ENCODE data around the gene SMARCB1.
"Not testable (repeated sequence)": the region's sequence is repeated elsewhere in the genome, so short reads cannot be mapped to it uniquely, and the experiment has no call there.

SMARCB1 gene

DNA sequence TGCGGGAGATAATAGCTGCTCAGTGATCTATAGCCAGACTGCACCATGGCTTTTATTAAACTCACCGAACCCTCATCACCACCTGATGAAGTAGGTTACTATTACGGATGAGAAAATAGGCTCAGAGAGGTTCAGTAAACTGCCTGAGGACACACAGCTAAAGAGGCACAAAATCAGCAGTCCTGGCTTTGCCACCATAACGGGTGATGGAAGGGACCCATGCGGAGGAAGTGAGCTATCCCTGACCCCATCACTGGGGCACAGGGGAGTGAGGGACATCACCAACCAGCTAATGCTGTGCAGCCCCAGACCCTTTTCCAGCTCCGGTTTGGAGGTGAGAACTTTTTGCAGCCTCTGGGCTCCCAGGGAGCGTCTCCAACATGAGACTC is 59.3 kb downstream of the SMARCB1 start:
- DNase-seq (ENCODE audit: low read depth in 2 of 2) = no peak

- DNase-seq (ENCODE audit: low read depth in 2 of 2) = no peak
Measured at GRCh38 chr22:23847310-23847920, 60.6 kb downstream of the SMARCB1 start.

GRCh38 chr22:23847991-23848864 is 61.5 kb downstream of the SMARCB1 start:
- DNase-seq (ENCODE audit: low read depth in 2 of 2) = no peak

DNA sequence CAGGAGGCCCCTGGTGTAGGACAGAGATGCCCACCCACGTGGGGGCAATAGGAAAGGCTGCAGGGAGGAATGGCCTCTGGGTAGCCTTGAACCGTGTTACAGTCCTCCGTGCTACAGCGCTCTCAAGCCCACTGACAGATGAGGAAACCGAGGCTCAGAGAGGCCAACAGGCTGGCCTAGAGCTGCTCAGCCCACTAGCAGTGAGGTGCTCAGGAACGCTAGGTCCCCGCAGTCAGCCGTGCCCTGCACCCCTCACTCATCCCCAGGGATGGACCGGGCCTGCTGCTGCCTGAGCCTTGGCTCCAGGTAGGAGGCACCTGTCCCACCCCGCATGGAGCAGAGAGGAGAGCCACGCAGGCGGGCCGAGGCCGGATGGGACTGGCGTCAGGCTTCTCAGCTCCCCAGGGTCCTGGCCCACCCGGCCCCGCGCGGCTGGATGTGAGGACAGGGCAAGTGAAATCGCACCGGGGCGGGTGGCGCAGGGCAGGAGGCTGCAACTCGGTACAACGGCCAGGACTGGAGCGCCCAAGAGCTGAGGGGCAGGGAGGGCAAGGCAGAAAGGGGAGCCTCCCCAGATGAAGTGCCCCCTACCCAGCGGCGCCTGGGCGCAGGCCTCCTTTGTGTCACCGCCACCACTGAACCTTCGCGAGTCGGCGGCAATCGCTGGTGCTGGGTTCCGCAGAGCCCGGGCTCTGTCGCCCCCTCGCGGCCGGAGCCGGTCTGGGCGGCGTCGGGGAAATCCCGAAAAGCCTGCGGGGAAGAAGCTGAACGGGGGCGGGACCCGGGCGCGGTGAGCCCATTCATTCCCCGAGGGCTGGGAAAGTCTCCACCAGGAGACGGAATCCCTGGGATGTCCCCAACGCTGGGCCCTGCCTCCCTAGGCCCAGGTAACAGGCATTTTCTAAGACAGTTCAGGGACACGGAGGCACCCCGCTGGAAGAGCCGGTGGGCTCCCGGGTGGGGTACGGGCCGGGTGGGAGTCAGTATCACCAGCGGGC is 62.5 kb downstream of the SMARCB1 start:
- peak; percentile 81 to 89 for DNase-seq (ENCODE audit: low read depth in 2 of 2)

- DNase-seq (ENCODE audit: low read depth in 2 of 2) = no peak
Measured at GRCh38 chr22:23850136-23850611, 63.4 kb downstream of the SMARCB1 start.

DNA sequence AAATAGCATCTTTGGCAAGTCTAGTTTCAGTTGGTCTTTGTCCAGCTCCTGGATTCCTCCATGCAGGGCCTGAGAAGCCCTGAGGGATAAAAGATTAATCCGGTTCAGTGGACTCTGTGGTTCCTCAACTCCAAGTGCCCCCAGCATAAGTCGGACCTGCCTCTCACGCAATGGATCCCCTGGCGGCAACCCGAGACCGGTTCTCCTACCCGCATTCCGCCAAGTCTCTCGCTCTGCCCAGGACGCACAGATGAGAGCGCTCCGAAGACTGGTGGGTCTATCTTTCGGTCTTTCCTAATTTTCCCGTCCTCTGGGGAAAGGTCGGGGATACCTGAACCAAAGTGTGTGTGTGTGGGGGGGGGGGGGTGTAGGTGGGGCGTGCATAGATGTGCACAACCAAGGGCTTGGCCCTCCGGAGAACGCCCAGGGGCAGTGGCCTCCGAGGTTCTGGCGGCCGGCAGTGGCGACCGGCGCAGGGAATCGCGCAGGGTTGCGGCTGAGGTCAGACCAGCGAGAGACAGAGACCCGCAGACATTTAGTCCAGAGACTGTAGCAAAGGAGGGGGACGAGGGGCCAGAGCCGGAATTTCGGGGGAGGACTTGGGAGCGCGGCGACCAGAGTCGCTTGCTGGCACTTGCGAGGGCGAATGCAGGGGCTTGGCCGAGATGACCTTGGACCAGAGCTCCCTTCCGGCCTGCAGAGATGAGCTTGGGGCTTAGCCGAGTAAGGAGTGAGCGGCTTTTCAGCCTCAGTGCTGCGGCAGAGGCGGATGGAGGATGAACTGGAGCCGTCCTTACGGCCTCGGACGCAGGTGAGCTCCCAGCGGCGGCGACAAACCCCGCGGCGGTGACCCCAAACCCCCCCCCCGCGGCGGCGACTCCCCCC is 70.2 kb downstream of the SMARCB1 start:
- no peak for DNase-seq (ENCODE audit: low read depth in 2 of 2)

GRCh38 chr22:23857606-23858483 is 71.1 kb downstream of the SMARCB1 start, which contains the start of gene SLC2A11:
Gene SLC2A11, plus strand, starts transcription at chr22:23857875. Its CDS starts 125 bp downstream, at chr22:23858000.
- peak; percentile 91 to 93 for DNase-seq (ENCODE audit: low read depth in 2 of 2)

DNA sequence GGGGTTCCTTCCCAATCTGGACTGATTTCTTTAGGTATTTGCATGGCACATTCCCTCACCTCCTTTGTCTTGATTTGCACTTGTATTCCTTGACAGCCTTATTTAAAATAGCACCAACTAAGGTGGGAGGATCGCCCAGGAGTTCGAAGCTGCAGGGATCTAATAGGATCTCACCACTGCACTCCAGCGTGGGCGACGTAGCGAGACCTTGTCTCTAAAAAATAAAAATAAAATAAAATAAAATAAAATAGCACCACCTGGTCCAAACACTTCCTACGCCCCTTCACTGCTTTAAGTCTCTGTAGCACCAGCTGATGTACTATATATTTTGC is 71.7 kb downstream of the SMARCB1 start:
- no peak for DNase-seq (ENCODE audit: low read depth in 2 of 2)

GRCh38 chr22:23859201-23859600 is 72.4 kb downstream of the SMARCB1 start:
- DNase-seq (ENCODE audit: low read depth in 2 of 2) = no peak

- DNase-seq (ENCODE audit: low read depth in 2 of 2) = not testable (repeated sequence)
Measured at GRCh38 chr22:23860187-23860586, 73.4 kb downstream of the SMARCB1 start.

DNA sequence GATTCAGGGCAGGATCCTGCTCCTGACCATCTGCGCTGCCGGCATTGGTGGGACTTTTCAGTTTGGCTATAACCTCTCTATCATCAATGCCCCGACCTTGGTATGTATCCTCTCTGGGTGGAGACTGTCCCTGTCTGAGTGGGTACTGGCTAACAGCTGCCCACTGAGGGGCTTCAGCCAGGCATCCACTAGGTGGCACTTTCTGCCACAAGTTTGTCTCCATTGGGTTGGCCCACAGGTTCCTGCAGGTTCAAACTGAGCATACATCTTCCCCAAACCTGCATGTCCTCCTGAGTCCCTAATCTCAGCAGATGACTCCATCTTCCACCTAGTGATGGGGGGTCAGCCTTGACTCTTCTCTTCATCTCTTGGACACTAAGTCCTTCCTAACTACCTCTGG is 75.3 kb downstream of the SMARCB1 start:
- DNase-seq (ENCODE audit: low read depth in 2 of 2) = peak in 1 of 2 donors; percentile 28

GRCh38 chr22:23864499-23865154 is 77.9 kb downstream of the SMARCB1 start:
- DNase-seq (ENCODE audit: low read depth in 2 of 2) = not testable (repeated sequence)

DNA sequence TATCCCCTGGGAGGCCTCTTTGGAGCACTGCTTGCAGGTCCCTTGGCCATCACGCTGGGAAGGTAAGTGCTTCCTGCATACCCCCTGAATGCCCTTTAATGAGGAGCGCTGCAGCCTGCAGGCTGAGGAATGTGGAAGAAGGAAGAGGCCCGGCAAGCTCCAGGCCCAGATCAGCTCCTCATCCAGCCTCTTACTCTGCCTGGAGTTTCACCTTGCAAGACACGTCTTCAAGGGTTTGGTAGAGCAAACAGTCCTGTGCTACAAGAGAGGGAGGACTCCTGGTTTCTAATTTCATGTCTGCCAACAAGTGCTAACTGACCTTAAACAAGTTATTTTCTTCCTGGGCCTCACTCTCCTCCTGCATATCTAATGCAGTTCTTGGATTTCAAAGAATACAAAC is 81.8 kb downstream of the SMARCB1 start:
- no peak for DNase-seq (ENCODE audit: low read depth in 2 of 2)

DNA sequence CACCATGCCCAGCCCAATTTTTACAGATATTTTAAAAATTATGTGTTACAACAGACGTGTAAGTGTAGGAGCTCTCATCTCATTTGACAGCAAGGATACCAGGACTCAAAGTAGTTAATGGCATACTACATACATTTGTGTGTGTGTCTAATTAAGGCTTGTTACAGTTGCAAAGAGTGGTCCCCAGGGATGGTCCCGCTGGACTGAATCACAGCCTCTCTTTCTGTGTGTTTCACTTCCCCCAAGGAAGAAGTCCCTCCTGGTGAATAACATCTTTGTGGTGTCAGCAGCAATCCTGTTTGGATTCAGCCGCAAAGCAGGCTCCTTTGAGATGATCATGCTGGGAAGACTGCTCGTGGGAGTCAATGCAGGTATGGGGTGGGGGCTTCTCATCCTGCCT is 88.1 kb downstream of the SMARCB1 start:
- no peak for DNase-seq (ENCODE audit: low read depth in 2 of 2)

DNA sequence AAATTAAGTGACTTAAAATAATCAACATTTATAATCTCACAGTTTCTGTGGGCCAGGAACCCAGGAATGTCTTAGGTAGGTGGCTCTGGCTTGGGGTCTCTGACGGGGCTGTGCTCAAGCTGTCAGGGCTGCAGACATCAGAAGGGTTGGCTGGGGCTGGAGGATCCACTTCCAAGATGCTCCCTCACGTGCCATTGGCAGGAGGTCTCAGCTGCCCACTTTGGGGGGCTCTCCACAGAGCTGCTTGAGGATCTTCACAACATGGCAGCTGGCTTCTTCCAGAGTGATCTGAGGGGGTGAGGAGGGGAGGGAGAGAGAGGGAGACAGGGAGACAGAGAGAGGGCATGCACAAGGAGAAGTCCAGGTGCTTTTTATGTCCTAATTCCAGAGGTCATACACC is 89.0 kb downstream of the SMARCB1 start:
- DNase-seq (ENCODE audit: low read depth in 2 of 2) = no peak

DNA sequence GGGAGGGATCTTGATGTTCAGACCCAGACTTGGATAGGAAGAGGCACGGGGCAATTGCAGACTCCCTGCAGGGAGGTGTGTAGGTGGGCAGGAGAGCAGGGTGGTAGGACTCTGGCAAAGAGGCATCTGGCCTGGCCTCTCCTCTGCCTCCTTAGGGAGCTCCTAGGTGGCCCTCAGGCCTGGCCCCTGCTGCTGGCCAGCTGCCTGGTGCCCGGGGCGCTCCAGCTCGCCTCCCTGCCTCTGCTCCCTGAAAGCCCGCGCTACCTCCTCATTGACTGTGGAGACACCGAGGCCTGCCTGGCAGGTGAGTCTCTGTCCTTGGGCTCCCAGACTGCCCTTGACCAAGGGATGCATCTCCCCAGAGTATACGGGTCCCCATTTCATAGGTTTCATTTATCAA is 90.8 kb downstream of the SMARCB1 start:
- DNase-seq (ENCODE audit: low read depth in 2 of 2) = no peak

DNA sequence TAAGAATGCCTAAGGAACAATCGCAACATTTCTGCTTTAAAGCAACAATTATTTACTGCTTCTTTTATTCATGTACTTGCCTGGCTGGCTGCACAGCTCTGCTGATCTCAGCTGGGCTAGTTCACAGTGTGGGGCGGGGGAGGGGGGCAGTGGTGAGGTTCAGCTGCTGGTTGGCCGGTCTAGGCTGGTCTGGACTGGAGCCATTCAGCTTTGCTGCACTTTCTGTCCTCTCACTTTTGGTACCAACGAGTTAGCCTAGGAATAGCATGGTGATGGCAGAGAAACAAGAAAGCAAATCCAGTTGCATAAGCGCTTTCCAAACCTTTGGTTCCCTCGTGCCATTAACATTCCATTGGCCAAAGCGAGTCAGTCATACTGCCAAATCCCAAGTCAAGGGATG is 91.5 kb downstream of the SMARCB1 start:
- no peak for DNase-seq (ENCODE audit: low read depth in 2 of 2)

- no peak for DNase-seq (ENCODE audit: low read depth in 2 of 2)
Measured at GRCh38 chr22:23882370-23882769, 95.6 kb downstream of the SMARCB1 start.

GRCh38 chr22:23883658-23884057 is 96.9 kb downstream of the SMARCB1 start:
- DNase-seq (ENCODE audit: low read depth in 2 of 2) = no peak
